ENCODE data around the gene ZBTB20.

Gene ZBTB20

GRCh38 chr3:114478801-114479200 is 668.3 kb downstream of the ZBTB20 start:
- DNase-seq (ENCODE audit: low read depth in 2 of 2) = no peak

GRCh38 chr3:114476511-114476910 is 670.6 kb downstream of the ZBTB20 start:
- DNase-seq (ENCODE audit: low read depth in 2 of 2) = no peak

GRCh38 chr3:114471478-114471877 is 675.6 kb downstream of the ZBTB20 start:
- DNase-seq (ENCODE audit: low read depth in 2 of 2) = no peak

GRCh38 chr3:114469070-114469469 is 678.0 kb downstream of the ZBTB20 start:
- DNase-seq (ENCODE audit: low read depth in 2 of 2) = no peak

- no peak for DNase-seq (ENCODE audit: low read depth in 2 of 2)
Measured at GRCh38 chr3:114466816-114467215, 680.3 kb downstream of the ZBTB20 start.

- DNase-seq (ENCODE audit: low read depth in 2 of 2) = no peak
Measured at GRCh38 chr3:114466251-114466650, 680.8 kb downstream of the ZBTB20 start.

GRCh38 chr3:114464548-114464947 is 682.5 kb downstream of the ZBTB20 start:
- no peak for DNase-seq (ENCODE audit: low read depth in 2 of 2)

- no peak for DNase-seq (ENCODE audit: low read depth in 2 of 2)
Measured at GRCh38 chr3:114462750-114463149, 684.3 kb downstream of the ZBTB20 start.

GRCh38 chr3:114460459-114460858 is 686.6 kb downstream of the ZBTB20 start:
- DNase-seq (ENCODE audit: low read depth in 2 of 2) = no peak

- DNase-seq (ENCODE audit: low read depth in 2 of 2) = no peak
Measured at GRCh38 chr3:114456742-114457141, 690.3 kb downstream of the ZBTB20 start.

- no peak for DNase-seq (ENCODE audit: low read depth in 2 of 2)
Measured at GRCh38 chr3:114455432-114455831, 691.7 kb downstream of the ZBTB20 start.

- no peak for DNase-seq (ENCODE audit: low read depth in 2 of 2)
Measured at GRCh38 chr3:114454551-114455251, 692.4 kb downstream of the ZBTB20 start.

- no peak for DNase-seq (ENCODE audit: low read depth in 2 of 2)
Measured at GRCh38 chr3:114453361-114453780, 693.7 kb downstream of the ZBTB20 start.

- DNase-seq (ENCODE audit: low read depth in 2 of 2) = no peak
Measured at GRCh38 chr3:114452937-114453336, 694.2 kb downstream of the ZBTB20 start.

GRCh38 chr3:114452256-114452655 is 694.8 kb downstream of the ZBTB20 start:
- DNase-seq (ENCODE audit: low read depth in 2 of 2) = no peak

- DNase-seq (ENCODE audit: low read depth in 2 of 2) = no peak
Measured at GRCh38 chr3:114451561-114452018, 695.5 kb downstream of the ZBTB20 start.

- DNase-seq (ENCODE audit: low read depth in 2 of 2) = no peak
Measured at GRCh38 chr3:114451051-114451451, 696.0 kb downstream of the ZBTB20 start.

- no peak for DNase-seq (ENCODE audit: low read depth in 2 of 2)
Measured at GRCh38 chr3:114450008-114450596, 697.0 kb downstream of the ZBTB20 start.

GRCh38 chr3:114449271-114450007 is 697.6 kb downstream of the ZBTB20 start:
- no peak for DNase-seq (ENCODE audit: low read depth in 2 of 2)

GRCh38 chr3:114447950-114448479 is 699.1 kb downstream of the ZBTB20 start:
- DNase-seq (ENCODE audit: low read depth in 2 of 2) = no peak

GRCh38 chr3:114447545-114447944 is 699.5 kb downstream of the ZBTB20 start:
- no peak for DNase-seq (ENCODE audit: low read depth in 2 of 2)

GRCh38 chr3:114446600-114446999 is 700.5 kb downstream of the ZBTB20 start:
- DNase-seq (ENCODE audit: low read depth in 2 of 2) = no peak

GRCh38 chr3:114445233-114445632 is 701.9 kb downstream of the ZBTB20 start:
- no peak for DNase-seq (ENCODE audit: low read depth in 2 of 2)

Data from activated CD4-positive, alpha-beta T cell treated with anti-CD3 and anti-CD28 coated beads for 24 hours (primary cell).